HepG2 (cell line): Measurements from ENCODE around the gene ETV3L. TPM values are rescaled to one million over a fixed set of nuclear protein-coding genes. Genes with fewer than 3 reads are reported as not detected.

Experiments used
- ATAC-seq: fragments of 200-7000 bp; cut with Tn5 transposase; 3 replicates; pipeline ENCODE4 v1.9.1; 2020; ENCODE audit warnings: mild to moderate bottlenecking, moderate library complexity
- BruUV-seq: library from RNA; stranded (reverse); fragments of 400-500 nt; replicated peaks from 2 replicates; lab custom pipeline; 2021; lab: Mats Ljungman, UMichigan
- CTCF ChIA-PET: fragments of 300-600 bp; formaldehyde crosslinking; extraction: SDS; loops from one replicate; lab custom pipeline; 2021; ENCODE audit warnings: low total read pairs, inconsistent platforms, low intra/inter-chr PET ratio; lab: Yijun Ruan, JAX
- POLR2A ChIA-PET: fragments of 350-600 bp; sonication (Branson Sonifier 250); formaldehyde crosslinking; loops from one replicate; lab custom pipeline; 2020; ENCODE audit warnings: antibody characterized with exemption, inconsistent platforms; lab: Yijun Ruan, JAX
- DNase-seq: peaks from one replicate; pipeline ENCODE4 v3.0.0-alpha.2; 2015; ENCODE audit warnings: low spot score
- FAIRE-seq: peaks from 3 replicates; lab custom pipeline; 2011; peaks lifted over from hg19 to GRCh38; lab: Jason Lieb, UNC
- H2AFZ ChIP-seq: one replicate; pipeline ENCODE4 v1.6.1; 2011; ENCODE audit warnings: low read length, inconsistent platforms
- H3K27ac ChIP-seq: fragments of 300-600 bp; 3 replicates; pipeline ENCODE4 v1.8.0; 2011; ENCODE audit warnings: mixed run types, mild to moderate bottlenecking, mixed read lengths, low read length, inconsistent platforms; ENCODE audit not compliant: insufficient read depth; ENCODE audit errors: extremely low read length
- H3K27me3 ChIP-seq, 2 experiments: fragments of 200-600 bp in 1 of 2; 2 replicates in 1 of 2; 3 replicates in 1 of 2; pipeline versions ENCODE4 v1.6.0 to v1.8.0; 2011; ENCODE audit warnings: low read length in 2 of 2, mild to moderate bottlenecking in 2 of 2, moderate library complexity in 2 of 2, inconsistent platforms in 1 of 2; ENCODE audit not compliant: insufficient read depth in 2 of 2, control insufficient read depth in 1 of 2
- H3K36me3 ChIP-seq, 2 experiments: fragments of 200-600 bp in 1 of 2; replicated peaks in 1 of 2; 2 replicates in 1 of 2; 3 replicates in 1 of 2; pipeline versions ENCODE4 v1.5.1 to v1.8.0; 2011; ENCODE audit warnings: low read length in 2 of 2, inconsistent platforms in 1 of 2; ENCODE audit not compliant: insufficient read depth in 2 of 2, control insufficient read depth in 1 of 2
- H3K4me1 ChIP-seq: 2 replicates; pipeline ENCODE4 v1.5.1; 2012; ENCODE audit warnings: low read length, inconsistent platforms; ENCODE audit not compliant: insufficient read depth
- H3K4me2 ChIP-seq: 2 replicates; pipeline ENCODE4 v1.6.0; 2011; ENCODE audit warnings: low read depth, low read length, inconsistent platforms
- H3K4me3 ChIP-seq, 3 experiments: fragments of 200-600 bp in 1 of 3; sonication (generic), shearing (Covaris generic) in 1 of 3; replicated peaks in 1 of 3; 2 replicates each; pipeline ENCODE4 v1.5.1; 2011 to 2016; ENCODE audit warnings: low read length in 3 of 3, inconsistent platforms in 2 of 3, low read depth in 2 of 3, mild to moderate bottlenecking in 2 of 3, control low read depth in 1 of 3, mixed read lengths in 1 of 3; ENCODE audit not compliant: insufficient read depth in 1 of 3
- H3K79me2 ChIP-seq: one replicate; pipeline ENCODE4 v1.6.1; 2011; ENCODE audit warnings: low read length, inconsistent platforms; ENCODE audit not compliant: insufficient read depth
- H3K9ac ChIP-seq: 2 replicates; pipeline ENCODE4 v1.6.0; 2011; ENCODE audit warnings: mild to moderate bottlenecking, low read depth, low read length, inconsistent platforms; ENCODE audit not compliant: insufficient read depth
- H3K9me3 ChIP-seq: 2 replicates; pipeline ENCODE4 v1.5.1; 2012; ENCODE audit warnings: mild to moderate bottlenecking, low read length
- H4K20me1 ChIP-seq: 2 replicates; pipeline ENCODE4 v1.6.0; 2011; ENCODE audit warnings: inconsistent platforms, mild to moderate bottlenecking, low read length, moderate library complexity; ENCODE audit not compliant: insufficient read depth
- ASH2L ChIP-seq: fragments of 300-600, 200-600 bp; sonication (generic); IDR thresholded peaks from 2 replicates; pipeline ENCODE4 v1.7.0; 2017; ENCODE audit warnings: low read depth, mild to moderate bottlenecking, moderate library complexity, mixed read lengths, low read length; ENCODE audit not compliant: insufficient read length
- FLYWCH1 ChIP-seq: sonication (generic); formaldehyde crosslinking; IDR thresholded peaks from 2 replicates; pipeline ENCODE4 v1.8.1; 2023; ENCODE audit warnings: mild to moderate bottlenecking, missing genetic modification reagents
- GLMP ChIP-seq: sonication (generic); formaldehyde crosslinking; IDR thresholded peaks from 2 replicates; pipeline ENCODE4 v1.9.0; 2021; ENCODE audit warnings: missing genetic modification reagents, mild to moderate bottlenecking, borderline replicate concordance
- IKZF5 ChIP-seq: IDR thresholded peaks from 2 replicates; pipeline ENCODE4 v1.6.1; 2018; ENCODE audit warnings: missing genetic modification reagents, mild to moderate bottlenecking, missing compliant biosample characterization
- POLR2A ChIP-seq, 2 experiments: IDR thresholded peaks; 2 replicates each; pipeline ENCODE4 v1.6.1; 2011; ENCODE audit warnings: low read depth in 2 of 2, low read length in 2 of 2, mild to moderate bottlenecking in 1 of 2, moderate library complexity in 1 of 2; ENCODE audit not compliant: insufficient read depth in 1 of 2
- SAP130 ChIP-seq: IDR thresholded peaks from 2 replicates; pipeline ENCODE4 v1.6.1; 2016; ENCODE audit warnings: low read depth
- SCMH1 ChIP-seq: sonication (generic); formaldehyde crosslinking; IDR thresholded peaks from 2 replicates; pipeline ENCODE4 v1.9.0; 2021; ENCODE audit warnings: missing genetic modification reagents, mild to moderate bottlenecking, borderline replicate concordance
- SKI ChIP-seq: fragments of 450-650 bp; IDR thresholded peaks from one replicate; pipeline ENCODE4 v1.6.1; 2018; ENCODE audit warnings: mild to moderate bottlenecking; ENCODE audit not compliant: partially characterized antibody
- ZIK1 ChIP-seq: sonication (generic); formaldehyde crosslinking; IDR thresholded peaks from 2 replicates; pipeline ENCODE4 v1.5.0; 2020; ENCODE audit warnings: mild to moderate bottlenecking, low read depth, missing genetic modification reagents, borderline replicate concordance
- ZNF318 ChIP-seq: sonication (generic); formaldehyde crosslinking; IDR thresholded peaks from 2 replicates; pipeline ENCODE4 v1.4.0; 2020; ENCODE audit warnings: mild to moderate bottlenecking, missing genetic modification reagents
- ZNF703 ChIP-seq: sonication (generic); formaldehyde crosslinking; IDR thresholded peaks from 2 replicates; pipeline ENCODE4 v1.5.1; 2020; ENCODE audit warnings: missing genetic modification reagents, mild to moderate bottlenecking, moderate library complexity, borderline replicate concordance
- WGBS: methylation state at CpG from one replicate; pipeline ENCODE4 v1.1.6; 2017; ENCODE audit warnings: low lambda C conversion rate; 5-methylcytosine and 5-hydroxymethylcytosine counted together
- in situ Hi-C: cut with HindIII; loops from 2 replicates; pipeline ENCODE4 v1.10.0; 2017; ENCODE audit warnings: low pct_unique_long_range_greater_than_20kb; ENCODE audit not compliant: extremely low pct_ligation_motif_present
- intact Hi-C: fragments of 100-400 bp; cut with micrococcal nuclease; formaldehyde crosslinking; loops from one replicate; pipeline ENCODE4 v1.10.0; 2022; ENCODE audit not compliant: unreplicated experiment
- polyA plus RNA-seq, 8 experiments: library from polyadenylated mRNA; depleted of rRNA in 3 of 8; stranded (reverse) in 7 of 8; unstranded in 1 of 8; fragments of >200 nt; fragmentation: Illumina TruSeq in 4 of 8; extraction: Trizol in 4 of 8; gene quantifications; 2 replicates each; pipeline versions ENCODE4 v1.2.1 to v1.2.3, GENCODE V29; 2011 to 2016; ENCODE audit warnings: low read depth in 4 of 8, missing spikeins in 1 of 8, mixed read lengths in 1 of 8; ENCODE audit not compliant: insufficient read depth in 1 of 8
- total RNA-seq, 5 experiments: library from RNA; depleted of rRNA; stranded (reverse); fragments of >200 nt; fragmentation: Illumina TruSeq; extraction: Trizol; gene quantifications; 2 replicates each; pipeline ENCODE4 v1.2.3, GENCODE V29; 2016; ENCODE audit warnings: low read depth in 1 of 5

ETV3L gene
- total and polyA plus RNA-seq, 2 of the 13 experiments (the other 11 are each of a cell fraction or from before 2014, with no cell fraction given), result not detected

GRCh38 chr1:157080714-157081113 is 18.9 kb downstream of the ETV3L start:
- Histone ChIP-seq H4K20me1 (no peaks in the 10 kb centered on the region), H3K4me1 (0 out of 2 replicates have a peak, but pooled peaks cover 5% of the 10 kb centered on the region), H2AFZ (no peak overlapping the region), H3K27ac (no peak overlapping the region), H3K4me2 (no peak overlapping the region), H3K79me2 (no peaks in the 10 kb centered on the region), H3K9me3 (no peaks in the 10 kb centered on the region), H3K36me3 (no peaks in the 10 kb centered on the region), H3K27me3 (0 out of 5 replicates have a peak, but pooled peaks cover 0 to 3% of the 10 kb centered on the region in 2 experiments), H3K4me3 (no peak overlapping the region), H3K9ac (no peak overlapping the region)
- CTCF ChIA-PET, result no interaction called here
- BruUV-seq, result no TSS peak
- FAIRE-seq, result no peak
- no peak for DNase-seq
- 32% methylated on average over 10 of the region's 10 CpGs for WGBS
- in situ Hi-C loops, result no loop called here
- intact Hi-C loops, result no loop called here
- POLR2A ChIA-PET, result no interaction called here
- no peak for ATAC-seq
- TF ChIP-seq ZNF703 (CRISPR knock-in tag) (no peak), SAP130 (CRISPR knock-in tag) (no peak), GLMP (CRISPR knock-in tag) (no peak), IKZF5 (no peak), FLYWCH1 (CRISPR knock-in tag) (no peak), SKI (no peak), ZNF318 (CRISPR knock-in tag) (no peak), POLR2A (IDR thresholded peaks at IDR 0.05; ENCODE audit: insufficient read depth in 1 of 2, low read depth in 2 of 2, low read length in 2 of 2) (no peak), ZIK1 (CRISPR knock-in tag) (no peak), ASH2L (no peak), SCMH1 (CRISPR knock-in tag) (no peak)
